H9 (cell line): Measurements from ENCODE around the gene PROM1. TPM values are rescaled to one million over a fixed set of nuclear protein-coding genes. Genes with fewer than 3 reads are reported as not detected.

Experiments
- DNase-seq: peaks from one replicate; pipeline ENCODE4 v3.0.0-alpha.2; 2017
- H2AFZ ChIP-seq: one replicate; pipeline ENCODE4 v1.6.1; 2013; ENCODE audit warnings: mild to moderate bottlenecking, low read length, control low read depth, moderate library complexity
- H2AK5ac ChIP-seq: 2 replicates; pipeline ENCODE4 v1.6.1; 2013; ENCODE audit warnings: low read length, control low read depth, mixed read lengths; ENCODE audit not compliant: insufficient read length
- H2BK120ac ChIP-seq: one replicate; pipeline ENCODE4 v1.6.1; 2013; ENCODE audit warnings: low read depth, mild to moderate bottlenecking, low read length, control low read depth, inconsistent platforms; ENCODE audit not compliant: poor library complexity, severe bottlenecking
- H2BK12ac ChIP-seq: 2 replicates; pipeline ENCODE4 v1.6.1; 2013; ENCODE audit warnings: low read length, control low read depth, mixed read lengths, low read depth; ENCODE audit not compliant: insufficient read length
- H2BK15ac ChIP-seq: 2 replicates; pipeline ENCODE4 v1.6.1; 2013; ENCODE audit warnings: low read depth, low read length, control low read depth
- H2BK20ac ChIP-seq: one replicate; pipeline ENCODE4 v1.6.1; 2013; ENCODE audit warnings: low read depth, mild to moderate bottlenecking, low read length, control low read depth, inconsistent platforms; ENCODE audit not compliant: poor library complexity, severe bottlenecking
- H2BK5ac ChIP-seq: 2 replicates; pipeline ENCODE4 v1.6.1; 2013; ENCODE audit warnings: low read length, control low read depth, mixed read lengths; ENCODE audit not compliant: insufficient read length
- H3K14ac ChIP-seq: 2 replicates; pipeline ENCODE4 v1.6.1; 2013; ENCODE audit warnings: low read length, control low read depth; ENCODE audit not compliant: insufficient read depth
- H3K18ac ChIP-seq: 2 replicates; pipeline ENCODE4 v1.6.1; 2013; ENCODE audit warnings: low read depth, mild to moderate bottlenecking, mixed read lengths, low read length, control low read depth; ENCODE audit not compliant: insufficient read length
- H3K23ac ChIP-seq: 2 replicates; pipeline ENCODE4 v1.6.1; 2013; ENCODE audit warnings: low read length, control low read depth, mixed read lengths, low read depth; ENCODE audit not compliant: insufficient read length
- H3K23me2 ChIP-seq: 2 replicates; pipeline ENCODE4 v1.6.1; 2013; ENCODE audit warnings: low read depth, mild to moderate bottlenecking, mixed read lengths, low read length, control low read depth; ENCODE audit not compliant: insufficient read length, poor library complexity, severe bottlenecking
- H3K27ac ChIP-seq: 2 replicates; pipeline ENCODE4 v1.5.1; 2013; ENCODE audit warnings: low read length, control low read depth, mixed read lengths, low read depth; ENCODE audit not compliant: insufficient read length
- H3K27me3 ChIP-seq: 2 replicates; pipeline ENCODE4 v1.6.1; 2013; ENCODE audit warnings: low read length, control low read depth, inconsistent platforms; ENCODE audit not compliant: insufficient read depth
- H3K4ac ChIP-seq: 2 replicates; pipeline ENCODE4 v1.6.1; 2013; ENCODE audit warnings: low read depth, mild to moderate bottlenecking, control low read depth, inconsistent platforms, low read length, moderate library complexity
- H3K4me1 ChIP-seq: 2 replicates; pipeline ENCODE4 v1.6.1; 2013; ENCODE audit warnings: low read length, control low read depth, inconsistent platforms; ENCODE audit not compliant: insufficient read depth
- H3K4me2 ChIP-seq: 2 replicates; pipeline ENCODE4 v1.6.1; 2013; ENCODE audit warnings: low read length, control low read depth, mixed read lengths; ENCODE audit not compliant: insufficient read length, insufficient read depth
- H3K56ac ChIP-seq: 2 replicates; pipeline ENCODE4 v1.6.1; 2013; ENCODE audit warnings: low read depth, mild to moderate bottlenecking, mixed read lengths, low read length, control low read depth; ENCODE audit not compliant: insufficient read length
- H3K79me1 ChIP-seq: 2 replicates; pipeline ENCODE4 v1.6.1; 2013; ENCODE audit warnings: low read depth, mild to moderate bottlenecking, moderate library complexity, low read length, control low read depth, inconsistent platforms; ENCODE audit not compliant: insufficient read depth, poor library complexity, severe bottlenecking
- H3K79me2 ChIP-seq: 2 replicates; pipeline ENCODE4 v1.6.1; 2013; ENCODE audit warnings: low read length, control low read depth, inconsistent platforms; ENCODE audit not compliant: insufficient read depth
- H3K9ac ChIP-seq: 2 replicates; pipeline ENCODE4 v1.6.1; 2013; ENCODE audit warnings: low read length, control low read depth, mixed read lengths; ENCODE audit not compliant: insufficient read length; ENCODE audit errors: extremely low read depth
- H3K9me3 ChIP-seq: one replicate; pipeline ENCODE4 v1.6.1; 2013; ENCODE audit warnings: low read depth, low read length, inconsistent platforms; ENCODE audit not compliant: control insufficient read depth
- H3T11ph ChIP-seq: one replicate; pipeline ENCODE4 v1.6.1; 2013; ENCODE audit warnings: mild to moderate bottlenecking, low read length, control low read depth, inconsistent platforms
- H4K20me1 ChIP-seq: one replicate; pipeline ENCODE4 v1.6.1; 2013; ENCODE audit not compliant: control insufficient read depth, insufficient read length, insufficient read depth
- H4K5ac ChIP-seq: 2 replicates; pipeline ENCODE4 v1.6.1; 2013; ENCODE audit warnings: low read depth, mild to moderate bottlenecking, mixed read lengths, low read length, control low read depth; ENCODE audit not compliant: insufficient read length
- H4K8ac ChIP-seq: replicated peaks from 2 replicates; pipeline ENCODE4 v1.6.1; 2013; ENCODE audit warnings: low read length, control low read depth, mixed read lengths, low read depth; ENCODE audit not compliant: insufficient read length
- H4K91ac ChIP-seq: 2 replicates; pipeline ENCODE4 v1.6.1; 2013; ENCODE audit warnings: low read depth, mild to moderate bottlenecking, moderate library complexity, mixed read lengths, low read length, control low read depth; ENCODE audit not compliant: insufficient read length
- H3K27ac Mint-ChIP-seq, 3 experiments: 2 replicates in 2 of 3; 3 replicates in 1 of 3; pipeline ENCODE4 v1.8.0; 2020 to 2021; ENCODE audit warnings: mixed read lengths in 3 of 3, mild to moderate bottlenecking in 1 of 3, moderate library complexity in 1 of 3
- H3K27me3 Mint-ChIP-seq: 2 replicates; pipeline ENCODE4 v1.8.0; 2021; ENCODE audit warnings: low read depth, mild to moderate bottlenecking, moderate library complexity, mixed read lengths
- H3K36me3 Mint-ChIP-seq, 3 experiments: 2 replicates in 2 of 3; 3 replicates in 1 of 3; pipeline ENCODE4 v1.8.0; 2020 to 2021; ENCODE audit warnings: low read depth in 3 of 3, mixed read lengths in 3 of 3; ENCODE audit not compliant: insufficient read depth in 1 of 3
- H3K4me1 Mint-ChIP-seq, 2 experiments: 2 replicates each; pipeline ENCODE4 v1.8.0; 2020; ENCODE audit warnings: mixed read lengths in 2 of 2
- H3K4me3 Mint-ChIP-seq, 2 experiments: 2 replicates in 1 of 2; 3 replicates in 1 of 2; pipeline ENCODE4 v1.8.0; 2020 to 2021; ENCODE audit warnings: mild to moderate bottlenecking in 2 of 2, mixed read lengths in 2 of 2, moderate library complexity in 1 of 2
- H3K9me3 Mint-ChIP-seq, 2 experiments: 2 replicates in 1 of 2; 3 replicates in 1 of 2; pipeline ENCODE4 v1.8.0; 2020; ENCODE audit warnings: mild to moderate bottlenecking in 2 of 2, mixed read lengths in 2 of 2, moderate library complexity in 1 of 2
- WGBS: extraction: QIAGEN DNeasy Blood & Tissue Kit; methylation state at CpG from one replicate; pipeline ENCODE4 v1.1.7; 2013; ENCODE audit warnings: missing lambda C conversion rate, low lambda C conversion rate, mixed read lengths; ENCODE audit not compliant: insufficient read length; ENCODE audit errors: extremely low coverage; 5-methylcytosine and 5-hydroxymethylcytosine counted together
- total RNA-seq: library from RNA; stranded (reverse); gene quantifications from 2 replicates; pipeline ENCODE4 v1.2.1, GENCODE V29; 2021
- TF ChIP-seq, protein P1 (sequence below): fragments of 200-600 bp; sonication (generic); conservative IDR thresholded peaks from 3 replicates; pipeline ENCODE4 v1.8.0; 2021; ENCODE audit warnings: antibody characterized with exemption, mild to moderate bottlenecking

The PROM1 gene
- total RNA-seq, 1 experiment from 2014 or later: 98.3 TPM

DNA sequence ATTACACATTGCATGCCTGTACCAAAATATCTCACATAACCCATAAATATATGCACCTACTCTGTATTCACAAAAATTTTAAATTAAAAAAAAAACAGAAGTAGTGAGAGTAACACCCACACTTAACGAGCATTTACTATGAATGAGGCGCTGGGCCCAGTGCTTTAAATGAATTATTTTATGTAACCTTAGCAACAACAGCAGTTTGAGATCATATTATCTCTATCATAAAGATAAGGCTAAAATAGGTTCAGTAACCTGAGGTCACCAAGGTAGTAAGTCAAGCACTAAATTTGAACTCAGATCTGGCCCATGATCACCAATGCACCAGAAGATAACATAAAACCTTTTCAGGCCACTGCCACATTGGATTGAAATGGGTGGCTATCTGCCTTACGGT is 5.3 kb upstream of the PROM1 start:
- no peaks in the 10 kb centered on the region for H3K79me1 ChIP-seq

More for the DNA sequence above, 5.3 kb upstream of the PROM1 start:
- no peak overlapping the region for H2BK120ac ChIP-seq
- H3K27ac ChIP-seq: no peak overlapping the region
- no peak overlapping the region for H2BK5ac ChIP-seq
- no peak overlapping the region for H3K4ac ChIP-seq
- WGBS: no CpG with 5 or more reads among the region's 3 CpGs
- H3K4me1 ChIP-seq: peaks cover 6% of the 10 kb centered on the region; the same call in 1 of the 2 replicates
- Mint-ChIP-seq H3K27me3 (peaks cover 19% of the 10 kb centered on the region), H3K4me1 (peaks cover 26 to 30% of the 10 kb centered on the region in 2 experiments), H3K9me3 (no peaks in the 10 kb centered on the region), H3K4me3 (no peak overlapping the region), H3K27ac (no peak overlapping the region), H3K36me3 (no peaks in the 10 kb centered on the region)
- H4K20me1 ChIP-seq: no peaks in the 10 kb centered on the region
- H4K8ac ChIP-seq: no peak overlapping the region
- H3K4me2 ChIP-seq: no peak overlapping the region
- H3K14ac ChIP-seq: no peak overlapping the region
- H2BK20ac ChIP-seq: no peak overlapping the region
- no peak overlapping the region for H3K18ac ChIP-seq
- no peak overlapping the region for H2AK5ac ChIP-seq
- H2BK15ac ChIP-seq: no peak overlapping the region
- H4K5ac ChIP-seq: no peak overlapping the region
- no peak overlapping the region for H3K9ac ChIP-seq
- no peak overlapping the region for H3K23ac ChIP-seq
- no peaks in the 10 kb centered on the region for H3K79me2 ChIP-seq
- TF ChIP-seq, protein P1, sequence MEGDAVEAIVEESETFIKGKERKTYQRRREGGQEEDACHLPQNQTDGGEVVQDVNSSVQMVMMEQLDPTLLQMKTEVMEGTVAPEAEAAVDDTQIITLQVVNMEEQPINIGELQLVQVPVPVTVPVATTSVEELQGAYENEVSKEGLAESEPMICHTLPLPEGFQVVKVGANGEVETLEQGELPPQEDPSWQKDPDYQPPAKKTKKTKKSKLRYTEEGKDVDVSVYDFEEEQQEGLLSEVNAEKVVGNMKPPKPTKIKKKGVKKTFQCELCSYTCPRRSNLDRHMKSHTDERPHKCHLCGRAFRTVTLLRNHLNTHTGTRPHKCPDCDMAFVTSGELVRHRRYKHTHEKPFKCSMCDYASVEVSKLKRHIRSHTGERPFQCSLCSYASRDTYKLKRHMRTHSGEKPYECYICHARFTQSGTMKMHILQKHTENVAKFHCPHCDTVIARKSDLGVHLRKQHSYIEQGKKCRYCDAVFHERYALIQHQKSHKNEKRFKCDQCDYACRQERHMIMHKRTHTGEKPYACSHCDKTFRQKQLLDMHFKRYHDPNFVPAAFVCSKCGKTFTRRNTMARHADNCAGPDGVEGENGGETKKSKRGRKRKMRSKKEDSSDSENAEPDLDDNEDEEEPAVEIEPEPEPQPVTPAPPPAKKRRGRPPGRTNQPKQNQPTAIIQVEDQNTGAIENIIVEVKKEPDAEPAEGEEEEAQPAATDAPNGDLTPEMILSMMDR: no peak
- H3K23me2 ChIP-seq: peaks cover 3% of the 10 kb centered on the region
- DNase-seq: no peak
- H2BK12ac ChIP-seq: no peak overlapping the region
- no peak overlapping the region for H2AFZ ChIP-seq
- peaks cover 4% of the 10 kb centered on the region; the same call in 1 of the 2 replicates for H3K27me3 ChIP-seq
- no peak overlapping the region for H3K56ac ChIP-seq
- no peaks in the 10 kb centered on the region for H3K9me3 ChIP-seq
- no peak overlapping the region for H4K91ac ChIP-seq
- no peak overlapping the region for H3T11ph ChIP-seq
